Activated CD4-positive, alpha-beta T cell treated with anti-CD3 and anti-CD28 coated beads, Interleukin-2, amount 10 ng/mL, durations not matched to agents 7 days and 5 days (primary cell): ENCODE results near the gene ETV6. TPM values are rescaled to one million over a fixed set of nuclear protein-coding genes. Genes with fewer than 3 reads are reported as not detected.

Experiments
- CTCF ChIA-PET: fragments of 350-600 bp; sonication (Branson Sonifier 250); formaldehyde crosslinking; loops from one replicate; lab custom pipeline; 2021; ENCODE audit warnings: antibody characterized with exemption; lab: Charles Lee
- POLR2A ChIA-PET: fragments of 350-600 bp; sonication (Branson Sonifier 250); formaldehyde crosslinking; loops from one replicate; lab custom pipeline; 2021; ENCODE audit warnings: antibody characterized with exemption; lab: Charles Lee
- DNase-seq: peaks from one replicate; pipeline ENCODE4 v3.0.0-alpha.2; 2020
- H3K27ac Mint-ChIP-seq: one replicate; pipeline ENCODE4 v1.8.0; 2021; ENCODE audit warnings: mild to moderate bottlenecking, moderate library complexity, mixed read lengths
- H3K27me3 Mint-ChIP-seq: one replicate; pipeline ENCODE4 v1.8.0; 2021; ENCODE audit warnings: mixed read lengths
- H3K36me3 Mint-ChIP-seq: one replicate; pipeline ENCODE4 v1.8.0; 2021; ENCODE audit warnings: low read depth, mixed read lengths
- H3K4me1 Mint-ChIP-seq: one replicate; pipeline ENCODE4 v1.8.0; 2021; ENCODE audit warnings: mixed read lengths
- H3K4me3 Mint-ChIP-seq: one replicate; pipeline ENCODE4 v1.8.0; 2021; ENCODE audit warnings: mild to moderate bottlenecking, moderate library complexity, mixed read lengths
- H3K9me3 Mint-ChIP-seq: one replicate; pipeline ENCODE4 v1.8.0; 2021; ENCODE audit warnings: mixed read lengths
- total RNA-seq, 2 experiments: library from RNA; stranded (reverse); gene quantifications; one replicate each; pipeline ENCODE4 v1.2.3, GENCODE V29; 2021

ETV6 gene
- total RNA-seq, 2 experiments from 2014 or later: 34.2 to 36.6 TPM

GRCh38 chr12:11804130-11804529 is 154.7 kb downstream of the ETV6 start:
- no peak for DNase-seq
- ChIA-PET POLR2A (no interaction called here), CTCF (interaction anchor here (1.6 kb wide), 1 partner anchor 11 kb away, joined by 4 read pairs; no protein-coding TSS in a partner anchor)
- Mint-ChIP-seq H3K36me3 (peaks cover 46% of the 10 kb centered on the region), H3K27ac (no peak overlapping the region), H3K27me3 (no peaks in the 10 kb centered on the region), H3K4me1 (peaks cover 35% of the 10 kb centered on the region), H3K4me3 (no peak overlapping the region), H3K9me3 (no peaks in the 10 kb centered on the region)

GRCh38 chr12:11805043-11805442 is 155.6 kb downstream of the ETV6 start:
- ChIA-PET CTCF (interaction anchor here (1.6 kb wide), 1 partner anchor 12 kb away, joined by 4 read pairs; no protein-coding TSS in a partner anchor), POLR2A (no interaction called here)
- peaks cover 30% of the 10 kb centered on the region for H3K4me1 Mint-ChIP-seq
- no peak for DNase-seq
- no peaks in the 10 kb centered on the region for H3K27me3 Mint-ChIP-seq
- no peak overlapping the region for H3K4me3 Mint-ChIP-seq
- H3K36me3 Mint-ChIP-seq: peaks cover 43% of the 10 kb centered on the region
- H3K27ac Mint-ChIP-seq: peak overlapping the region; percentile 1
- H3K9me3 Mint-ChIP-seq: no peaks in the 10 kb centered on the region

GRCh38 chr12:11805680-11806079 is 156.2 kb downstream of the ETV6 start:
- POLR2A ChIA-PET: no interaction called here
- H3K36me3 Mint-ChIP-seq: peaks cover 42% of the 10 kb centered on the region
- CTCF ChIA-PET: interaction anchor here (0.6 to 1.6 kb wide), 3 partner anchors 12 to 121 kb away, joined by 3 to 4 read pairs (median 3); no protein-coding TSS in a partner anchor

GRCh38 chr12:11807458-11807857 is 158.0 kb downstream of the ETV6 start:
- Mint-ChIP-seq H3K27ac (no peak overlapping the region), H3K9me3 (no peaks in the 10 kb centered on the region), H3K27me3 (no peaks in the 10 kb centered on the region), H3K4me1 (peaks cover 34% of the 10 kb centered on the region), H3K36me3 (peaks cover 39% of the 10 kb centered on the region), H3K4me3 (no peak overlapping the region)
- POLR2A ChIA-PET: no interaction called here
- no peak for DNase-seq
- CTCF ChIA-PET: no interaction called here

More at GRCh38 chr12:11805680-11806079, 156.2 kb downstream of the ETV6 start:
- Mint-ChIP-seq H3K9me3 (no peaks in the 10 kb centered on the region), H3K4me3 (no peak overlapping the region), H3K4me1 (peaks cover 30% of the 10 kb centered on the region), H3K27me3 (no peaks in the 10 kb centered on the region), H3K27ac (no peak overlapping the region)
- no peak for DNase-seq

- no peak for DNase-seq
- ChIA-PET POLR2A (no interaction called here), CTCF (interaction anchor here (0.6 to 1.6 kb wide), 4 partner anchors 10 to 110 kb away, joined by 3 to 7 read pairs (median 3); no protein-coding TSS in a partner anchor)
- peaks cover 30% of the 10 kb centered on the region for H3K36me3 Mint-ChIP-seq
- no peaks in the 10 kb centered on the region for H3K9me3 Mint-ChIP-seq
- H3K4me3 Mint-ChIP-seq: no peak overlapping the region
- H3K27me3 Mint-ChIP-seq: no peaks in the 10 kb centered on the region
- peak overlapping the region; percentile 34 for H3K27ac Mint-ChIP-seq
- H3K4me1 Mint-ChIP-seq: peaks cover 49% of the 10 kb centered on the region
These were observed 159.5 kb downstream of the ETV6 start for GRCh38 chr12:11808931-11809330.

- Mint-ChIP-seq H3K36me3 (peaks cover 27% of the 10 kb centered on the region), H3K27me3 (no peaks in the 10 kb centered on the region), H3K4me3 (no peak overlapping the region), H3K4me1 (peaks cover 58% of the 10 kb centered on the region), H3K27ac (no peak overlapping the region), H3K9me3 (no peaks in the 10 kb centered on the region)
- CTCF ChIA-PET: interaction anchor here (0.6 to 1.6 kb wide), 7 partner anchors 8 to 230 kb away, joined by 3 to 7 read pairs (median 3); no protein-coding TSS in a partner anchor
- no peak for DNase-seq
- POLR2A ChIA-PET: interaction anchor here (0.6 kb wide), 1 partner anchor 150 kb away, joined by 3 read pairs; no protein-coding TSS in a partner anchor
These were observed 160.7 kb downstream of the ETV6 start for GRCh38 chr12:11810206-11810545.

GRCh38 chr12:11811008-11811407 is 161.5 kb downstream of the ETV6 start:
- peaks cover 20% of the 10 kb centered on the region for H3K36me3 Mint-ChIP-seq
- POLR2A ChIA-PET: no interaction called here
- DNase-seq: no peak
- no peak overlapping the region for H3K27ac Mint-ChIP-seq
- no peaks in the 10 kb centered on the region for H3K9me3 Mint-ChIP-seq
- CTCF ChIA-PET: interaction anchor here (0.6 kb wide), 1 partner anchor 36 kb away, joined by 3 read pairs; no protein-coding TSS in a partner anchor
- peaks cover 55% of the 10 kb centered on the region for H3K4me1 Mint-ChIP-seq
- H3K4me3 Mint-ChIP-seq: no peak overlapping the region
- no peaks in the 10 kb centered on the region for H3K27me3 Mint-ChIP-seq

- peaks cover 46% of the 10 kb centered on the region for H3K4me1 Mint-ChIP-seq
- no peak for DNase-seq
- H3K4me3 Mint-ChIP-seq: peak overlapping the region; percentile 17
- CTCF ChIA-PET: interaction anchor here (0.6 to 1.8 kb wide), 5 partner anchors 11 to 221 kb away, joined by 3 to 6 read pairs (median 3); no protein-coding TSS in a partner anchor
- H3K9me3 Mint-ChIP-seq: no peaks in the 10 kb centered on the region
- H3K27ac Mint-ChIP-seq: peak overlapping the region; percentile 36
- no peaks in the 10 kb centered on the region for H3K27me3 Mint-ChIP-seq
- POLR2A ChIA-PET: no interaction called here
- H3K36me3 Mint-ChIP-seq: peaks cover 19% of the 10 kb centered on the region
These were observed 162.7 kb downstream of the ETV6 start for GRCh38 chr12:11812241-11812585.

GRCh38 chr12:11812586-11813437 is 163.3 kb downstream of the ETV6 start:
- Mint-ChIP-seq H3K27ac (peak overlapping the region; percentile 41), H3K4me3 (peak overlapping the region; percentile 17), H3K36me3 (peaks cover 21% of the 10 kb centered on the region), H3K27me3 (no peaks in the 10 kb centered on the region), H3K9me3 (no peaks in the 10 kb centered on the region), H3K4me1 (peaks cover 43% of the 10 kb centered on the region)
- CTCF ChIA-PET: interaction anchor here (0.6 to 1.8 kb wide), 5 partner anchors 12 to 220 kb away, joined by 3 to 6 read pairs (median 3); no protein-coding TSS in a partner anchor
- POLR2A ChIA-PET: interaction anchor here (0.6 kb wide), 1 partner anchor 141 kb away, joined by 3 read pairs; no protein-coding TSS in a partner anchor
- peak; percentile 18 for DNase-seq

GRCh38 chr12:11813438-11813813 is 164.0 kb downstream of the ETV6 start:
- DNase-seq: no peak
- ChIA-PET POLR2A (no interaction called here), CTCF (interaction anchor here (1.2 to 1.8 kb wide), 2 partner anchors 13 to 219 kb away, joined by 3 to 6 read pairs; no protein-coding TSS in a partner anchor)
- no peak overlapping the region for H3K4me3 Mint-ChIP-seq
- no peak overlapping the region for H3K27ac Mint-ChIP-seq
- H3K9me3 Mint-ChIP-seq: no peaks in the 10 kb centered on the region
- H3K27me3 Mint-ChIP-seq: no peaks in the 10 kb centered on the region
- peaks cover 20% of the 10 kb centered on the region for H3K36me3 Mint-ChIP-seq
- peaks cover 42% of the 10 kb centered on the region for H3K4me1 Mint-ChIP-seq

GRCh38 chr12:11814374-11814773 is 164.9 kb downstream of the ETV6 start:
- CTCF ChIA-PET: interaction anchor here (0.6 kb wide), 1 partner anchor 602 kb away, joined by 3 read pairs; no protein-coding TSS in a partner anchor
- no peak overlapping the region for H3K4me3 Mint-ChIP-seq
- peaks cover 42% of the 10 kb centered on the region for H3K4me1 Mint-ChIP-seq
- H3K9me3 Mint-ChIP-seq: no peaks in the 10 kb centered on the region
- no peaks in the 10 kb centered on the region for H3K27me3 Mint-ChIP-seq
- peaks cover 18% of the 10 kb centered on the region for H3K36me3 Mint-ChIP-seq
- no peak for DNase-seq
- POLR2A ChIA-PET: no interaction called here
- peak overlapping the region; percentile 37 for H3K27ac Mint-ChIP-seq

- no peak overlapping the region for H3K27ac Mint-ChIP-seq
- DNase-seq: no peak
- CTCF ChIA-PET: interaction anchor here (1.1 kb wide), 1 partner anchor 48 kb away, joined by 3 read pairs; no protein-coding TSS in a partner anchor
- H3K36me3 Mint-ChIP-seq: peaks cover 18% of the 10 kb centered on the region
- H3K27me3 Mint-ChIP-seq: no peaks in the 10 kb centered on the region
- POLR2A ChIA-PET: no interaction called here
- H3K4me1 Mint-ChIP-seq: peaks cover 42% of the 10 kb centered on the region
- no peaks in the 10 kb centered on the region for H3K9me3 Mint-ChIP-seq
- no peak overlapping the region for H3K4me3 Mint-ChIP-seq
These were observed 165.9 kb downstream of the ETV6 start for GRCh38 chr12:11815397-11815796.

- no peaks in the 10 kb centered on the region for H3K27me3 Mint-ChIP-seq
- H3K4me3 Mint-ChIP-seq: no peak overlapping the region
- ChIA-PET CTCF (no interaction called here), POLR2A (no interaction called here)
- DNase-seq: no peak
- peaks cover 27% of the 10 kb centered on the region for H3K4me1 Mint-ChIP-seq
- no peak overlapping the region for H3K27ac Mint-ChIP-seq
- no peaks in the 10 kb centered on the region for H3K9me3 Mint-ChIP-seq
- peaks cover 18% of the 10 kb centered on the region for H3K36me3 Mint-ChIP-seq
These were observed 170.2 kb downstream of the ETV6 start for GRCh38 chr12:11819643-11820042.
